GM12874 (cell line): Measurements from ENCODE around the gene MYMK.

Experiments used
- TF ChIP-seq, protein P1 (sequence below): IDR thresholded peaks from 2 replicates; pipeline ENCODE4 v1.5.1; 2011; ENCODE audit warnings: low read depth, mild to moderate bottlenecking, control low read depth, low read length, moderate library complexity; ENCODE audit not compliant: insufficient read depth

MYMK gene

DNA sequence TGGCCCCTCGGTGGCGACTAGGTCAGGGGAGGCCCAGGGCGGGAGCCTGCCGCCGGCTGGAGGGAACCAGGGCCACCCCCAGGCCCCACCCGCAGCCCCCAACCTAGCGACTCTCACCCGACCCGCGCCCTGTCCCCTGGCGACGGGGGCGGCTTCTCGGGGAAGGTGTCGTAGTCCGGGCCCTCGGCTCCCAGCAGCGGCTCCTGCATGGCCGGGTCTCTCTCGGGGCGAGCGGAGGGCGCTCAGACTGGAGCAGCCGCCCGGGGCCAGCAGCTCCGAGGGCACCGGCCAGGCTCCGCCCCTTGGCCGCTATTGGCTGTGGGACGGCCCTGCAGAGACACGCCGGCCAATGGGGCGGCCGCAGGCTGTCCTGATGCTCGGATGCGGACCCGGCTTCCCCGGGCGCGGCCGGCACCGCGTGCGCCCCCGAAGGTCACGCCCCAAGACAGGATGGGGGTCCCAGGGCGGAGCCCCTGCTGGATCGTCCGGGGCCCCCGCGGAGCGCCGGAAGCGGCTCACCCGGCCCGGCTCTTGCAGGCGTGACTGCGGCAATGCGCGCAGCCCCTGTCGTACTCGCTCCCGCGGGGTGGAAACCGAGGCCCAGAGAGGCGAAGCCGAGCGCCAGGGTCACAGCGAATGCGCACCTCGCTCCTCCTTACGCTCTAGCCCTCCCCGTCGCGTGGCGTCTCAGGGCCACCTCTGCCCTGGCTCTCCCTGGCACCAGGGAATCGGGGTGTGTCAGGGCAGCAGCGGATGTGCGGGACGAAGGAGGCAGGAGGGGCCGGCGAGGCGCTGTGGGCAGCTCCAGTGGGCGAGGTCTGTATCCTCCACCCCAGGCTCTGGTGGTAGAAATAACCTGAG lies 45.7 kb downstream of the MYMK start, which contains the start of gene SLC2A6:
Gene SLC2A6, minus strand, starts transcription at position 249 of the 861 bp plus-strand sequence. Its CDS starts 40 bp downstream, at position 209.
- TF ChIP-seq, protein P1, sequence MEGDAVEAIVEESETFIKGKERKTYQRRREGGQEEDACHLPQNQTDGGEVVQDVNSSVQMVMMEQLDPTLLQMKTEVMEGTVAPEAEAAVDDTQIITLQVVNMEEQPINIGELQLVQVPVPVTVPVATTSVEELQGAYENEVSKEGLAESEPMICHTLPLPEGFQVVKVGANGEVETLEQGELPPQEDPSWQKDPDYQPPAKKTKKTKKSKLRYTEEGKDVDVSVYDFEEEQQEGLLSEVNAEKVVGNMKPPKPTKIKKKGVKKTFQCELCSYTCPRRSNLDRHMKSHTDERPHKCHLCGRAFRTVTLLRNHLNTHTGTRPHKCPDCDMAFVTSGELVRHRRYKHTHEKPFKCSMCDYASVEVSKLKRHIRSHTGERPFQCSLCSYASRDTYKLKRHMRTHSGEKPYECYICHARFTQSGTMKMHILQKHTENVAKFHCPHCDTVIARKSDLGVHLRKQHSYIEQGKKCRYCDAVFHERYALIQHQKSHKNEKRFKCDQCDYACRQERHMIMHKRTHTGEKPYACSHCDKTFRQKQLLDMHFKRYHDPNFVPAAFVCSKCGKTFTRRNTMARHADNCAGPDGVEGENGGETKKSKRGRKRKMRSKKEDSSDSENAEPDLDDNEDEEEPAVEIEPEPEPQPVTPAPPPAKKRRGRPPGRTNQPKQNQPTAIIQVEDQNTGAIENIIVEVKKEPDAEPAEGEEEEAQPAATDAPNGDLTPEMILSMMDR = no peak

DNA sequence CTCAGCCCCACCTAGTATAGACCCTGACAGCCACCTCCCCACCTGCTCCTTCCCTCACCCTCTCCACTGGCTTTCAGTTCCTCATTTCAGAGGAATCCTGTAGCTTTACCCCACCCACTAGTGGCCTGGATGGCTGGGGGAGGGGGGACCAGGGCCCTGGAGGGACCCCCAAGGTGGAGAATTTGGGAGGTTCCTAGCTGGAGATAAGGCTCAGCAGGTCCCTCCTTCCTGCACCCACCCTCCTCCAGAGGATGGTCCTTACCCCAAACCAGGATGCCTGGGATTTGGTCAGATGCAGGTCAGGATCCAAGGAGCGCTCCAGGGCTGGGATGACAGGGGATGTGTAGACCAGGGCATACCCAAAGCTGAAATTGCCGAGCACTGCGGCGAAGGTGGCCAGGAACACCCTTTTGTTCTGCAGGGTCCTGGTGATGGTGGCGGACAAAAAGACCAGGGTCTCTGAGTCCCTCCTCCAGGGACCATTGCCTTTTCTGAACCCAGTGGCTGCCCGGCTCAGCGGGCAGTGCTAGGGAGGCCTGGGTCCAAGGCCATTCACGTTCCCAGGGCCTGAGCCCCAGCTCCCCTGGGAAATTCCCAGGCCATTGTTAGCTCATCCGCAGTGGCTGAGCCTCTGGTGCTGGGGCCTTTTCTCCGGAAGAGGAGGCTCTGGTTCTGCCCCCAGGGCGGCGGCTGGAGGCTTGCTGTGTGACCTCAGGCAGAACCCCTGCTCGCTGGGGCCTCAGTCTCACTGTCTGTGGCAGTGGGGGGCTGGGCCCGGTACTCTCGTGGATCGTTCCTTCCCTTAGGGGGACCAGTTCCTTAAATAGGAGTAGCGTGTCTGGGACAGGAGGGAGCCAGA lies 46.5 kb downstream of the MYMK start:
- TF ChIP-seq, protein P1 = no peak

DNA sequence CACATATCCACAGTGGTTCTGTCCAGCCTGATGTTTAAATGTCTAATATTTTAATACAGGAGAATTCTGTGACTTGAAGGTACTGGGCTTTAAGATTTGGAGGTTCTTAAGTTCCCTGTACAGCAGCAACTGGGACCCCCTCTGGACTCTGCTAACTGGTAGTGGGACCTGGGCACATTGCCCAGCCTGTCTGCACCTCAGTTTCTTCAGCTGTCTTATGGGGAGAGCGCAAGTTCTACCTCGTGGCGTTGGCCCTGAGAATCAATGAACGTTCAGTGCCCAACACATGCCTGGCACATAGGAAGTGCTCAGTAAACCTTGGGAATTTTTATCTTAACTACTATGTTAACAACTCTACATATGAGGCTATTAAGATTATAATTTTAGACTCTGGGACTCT lies 47.3 kb downstream of the MYMK start:
- TF ChIP-seq, protein P1 = no peak

GRCh38 chr9:133476941-133477340 lies 47.8 kb downstream of the MYMK start:
- TF ChIP-seq, protein P1 = no peak

GRCh38 chr9:133476036-133476931 lies 48.5 kb downstream of the MYMK start:
- TF ChIP-seq, protein P1 = no peak

DNA sequence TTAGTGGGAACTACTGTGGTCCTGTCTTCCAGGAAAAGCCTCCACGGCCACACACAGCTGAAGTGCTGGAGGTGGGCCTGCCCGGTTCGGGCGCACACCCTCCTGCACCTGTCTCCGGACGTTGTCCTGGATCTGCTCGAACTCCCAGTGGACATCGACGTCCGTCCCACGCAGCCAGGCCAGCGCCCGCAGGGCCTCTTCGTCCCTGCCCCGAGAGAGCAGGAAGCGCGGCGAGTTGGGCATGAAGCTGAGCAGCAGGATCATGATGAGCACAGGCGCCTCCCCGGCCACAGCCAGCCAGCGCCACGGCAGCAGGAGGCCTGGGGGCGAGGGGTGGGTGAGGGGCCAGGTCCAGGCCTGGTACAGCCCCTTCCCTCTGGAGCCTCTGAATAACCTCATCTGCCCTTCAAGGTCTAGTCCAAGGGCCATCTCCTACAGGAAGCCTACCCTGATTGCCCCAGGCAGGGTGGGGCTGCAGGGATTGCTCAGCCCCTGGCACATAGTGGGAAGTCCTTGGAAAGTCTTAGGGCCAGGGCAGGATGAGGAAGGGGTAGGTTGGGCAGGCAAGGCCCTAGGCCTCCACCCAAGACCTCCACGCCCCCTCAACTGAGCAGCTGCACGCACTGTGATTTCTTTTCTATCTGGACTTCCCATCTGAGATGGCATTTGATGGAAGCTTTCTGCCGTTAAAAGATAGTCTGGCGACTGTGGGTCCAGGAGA lies 49.3 kb downstream of the MYMK start:
- TF ChIP-seq, protein P1 = no peak
